HepG2 (cell line): ENCODE measurements around the gene ECT2. TPM values are rescaled to one million over a fixed set of nuclear protein-coding genes. Genes with fewer than 3 reads are reported as not detected.

ENCODE experiments used
- ATAC-seq: fragments of 200-7000 bp; cut with Tn5 transposase; 3 replicates; pipeline ENCODE4 v1.9.1; 2020; ENCODE audit warnings: mild to moderate bottlenecking, moderate library complexity
- BruUV-seq: library from RNA; stranded (reverse); fragments of 400-500 nt; replicated peaks from 2 replicates; lab custom pipeline; 2021; lab: Mats Ljungman, UMichigan
- CTCF ChIA-PET: fragments of 300-600 bp; formaldehyde crosslinking; extraction: SDS; loops from one replicate; lab custom pipeline; 2021; ENCODE audit warnings: low total read pairs, inconsistent platforms, low intra/inter-chr PET ratio; lab: Yijun Ruan, JAX
- POLR2A ChIA-PET: fragments of 350-600 bp; sonication (Branson Sonifier 250); formaldehyde crosslinking; loops from one replicate; lab custom pipeline; 2020; ENCODE audit warnings: antibody characterized with exemption, inconsistent platforms; lab: Yijun Ruan, JAX
- DNase-seq: peaks from one replicate; pipeline ENCODE4 v3.0.0-alpha.2; 2015; ENCODE audit warnings: low spot score
- FAIRE-seq: peaks from 3 replicates; lab custom pipeline; 2011; peaks lifted over from hg19 to GRCh38; lab: Jason Lieb, UNC
- H2AFZ ChIP-seq: one replicate; pipeline ENCODE4 v1.6.1; 2011; ENCODE audit warnings: low read length, inconsistent platforms
- H3K27ac ChIP-seq: fragments of 300-600 bp; 3 replicates; pipeline ENCODE4 v1.8.0; 2011; ENCODE audit warnings: mixed run types, mild to moderate bottlenecking, mixed read lengths, low read length, inconsistent platforms; ENCODE audit not compliant: insufficient read depth; ENCODE audit errors: extremely low read length
- H3K27me3 ChIP-seq, 2 experiments: fragments of 200-600 bp in 1 of 2; 2 replicates in 1 of 2; 3 replicates in 1 of 2; pipeline versions ENCODE4 v1.6.0 to v1.8.0; 2011; ENCODE audit warnings: low read length in 2 of 2, mild to moderate bottlenecking in 2 of 2, moderate library complexity in 2 of 2, inconsistent platforms in 1 of 2; ENCODE audit not compliant: insufficient read depth in 2 of 2, control insufficient read depth in 1 of 2
- H3K36me3 ChIP-seq, 2 experiments: fragments of 200-600 bp in 1 of 2; replicated peaks in 1 of 2; 2 replicates in 1 of 2; 3 replicates in 1 of 2; pipeline versions ENCODE4 v1.5.1 to v1.8.0; 2011; ENCODE audit warnings: low read length in 2 of 2, inconsistent platforms in 1 of 2; ENCODE audit not compliant: insufficient read depth in 2 of 2, control insufficient read depth in 1 of 2
- H3K4me1 ChIP-seq: 2 replicates; pipeline ENCODE4 v1.5.1; 2012; ENCODE audit warnings: low read length, inconsistent platforms; ENCODE audit not compliant: insufficient read depth
- H3K4me2 ChIP-seq: 2 replicates; pipeline ENCODE4 v1.6.0; 2011; ENCODE audit warnings: low read depth, low read length, inconsistent platforms
- H3K4me3 ChIP-seq, 3 experiments: fragments of 200-600 bp in 1 of 3; sonication (generic), shearing (Covaris generic) in 1 of 3; replicated peaks in 1 of 3; 2 replicates each; pipeline ENCODE4 v1.5.1; 2011 to 2016; ENCODE audit warnings: low read length in 3 of 3, inconsistent platforms in 2 of 3, low read depth in 2 of 3, mild to moderate bottlenecking in 2 of 3, control low read depth in 1 of 3, mixed read lengths in 1 of 3; ENCODE audit not compliant: insufficient read depth in 1 of 3
- H3K79me2 ChIP-seq: one replicate; pipeline ENCODE4 v1.6.1; 2011; ENCODE audit warnings: low read length, inconsistent platforms; ENCODE audit not compliant: insufficient read depth
- H3K9ac ChIP-seq: 2 replicates; pipeline ENCODE4 v1.6.0; 2011; ENCODE audit warnings: mild to moderate bottlenecking, low read depth, low read length, inconsistent platforms; ENCODE audit not compliant: insufficient read depth
- H3K9me3 ChIP-seq: 2 replicates; pipeline ENCODE4 v1.5.1; 2012; ENCODE audit warnings: mild to moderate bottlenecking, low read length
- H4K20me1 ChIP-seq: 2 replicates; pipeline ENCODE4 v1.6.0; 2011; ENCODE audit warnings: inconsistent platforms, mild to moderate bottlenecking, low read length, moderate library complexity; ENCODE audit not compliant: insufficient read depth
- CCDC6 ChIP-seq: sonication (generic); formaldehyde crosslinking; IDR thresholded peaks from 2 replicates; pipeline ENCODE4 v1.8.1; 2022; ENCODE audit warnings: mild to moderate bottlenecking, missing genetic modification reagents, moderate library complexity
- ETV6 ChIP-seq: sonication (generic); formaldehyde crosslinking; conservative IDR thresholded peaks from 2 replicates; pipeline ENCODE4 v1.4.0; 2020; ENCODE audit warnings: missing genetic modification reagents
- GTF3A ChIP-seq: sonication (generic); formaldehyde crosslinking; conservative IDR thresholded peaks from 2 replicates; pipeline ENCODE4 v1.4.0; 2020; ENCODE audit warnings: mild to moderate bottlenecking, missing genetic modification reagents
- MED13 ChIP-seq: sonication (generic); formaldehyde crosslinking; IDR thresholded peaks from 2 replicates; pipeline ENCODE4 v1.5.0; 2020; ENCODE audit warnings: missing genetic modification reagents
- THAP7 ChIP-seq: sonication (generic); formaldehyde crosslinking; IDR thresholded peaks from 2 replicates; pipeline ENCODE4 v1.8.1; 2023; ENCODE audit warnings: mild to moderate bottlenecking, missing genetic modification reagents
- ZFP90 ChIP-seq: sonication (generic); formaldehyde crosslinking; IDR thresholded peaks from 2 replicates; pipeline ENCODE4 v1.8.0; 2022; ENCODE audit warnings: missing genetic modification reagents, mild to moderate bottlenecking, inconsistent platforms, borderline replicate concordance
- ZGPAT ChIP-seq: IDR thresholded peaks from 2 replicates; pipeline ENCODE4 v1.6.1; 2016; ENCODE audit warnings: mild to moderate bottlenecking
- ZNF121 ChIP-seq: sonication (generic); formaldehyde crosslinking; IDR thresholded peaks from 2 replicates; pipeline ENCODE4 v1.5.0; 2020; ENCODE audit warnings: mild to moderate bottlenecking, missing genetic modification reagents
- ZNF749 ChIP-seq: sonication (generic); formaldehyde crosslinking; IDR thresholded peaks from 2 replicates; pipeline ENCODE4 v1.8.0; 2022; ENCODE audit warnings: mild to moderate bottlenecking, missing genetic modification reagents, moderate library complexity, borderline replicate concordance
- WGBS: methylation state at CpG from one replicate; pipeline ENCODE4 v1.1.6; 2017; ENCODE audit warnings: low lambda C conversion rate; 5-methylcytosine and 5-hydroxymethylcytosine counted together
- in situ Hi-C: cut with HindIII; loops from 2 replicates; pipeline ENCODE4 v1.10.0; 2017; ENCODE audit warnings: low pct_unique_long_range_greater_than_20kb; ENCODE audit not compliant: extremely low pct_ligation_motif_present
- intact Hi-C: fragments of 100-400 bp; cut with micrococcal nuclease; formaldehyde crosslinking; loops from one replicate; pipeline ENCODE4 v1.10.0; 2022; ENCODE audit not compliant: unreplicated experiment
- polyA plus RNA-seq, 8 experiments: library from polyadenylated mRNA; depleted of rRNA in 3 of 8; stranded (reverse) in 7 of 8; unstranded in 1 of 8; fragments of >200 nt; fragmentation: Illumina TruSeq in 4 of 8; extraction: Trizol in 4 of 8; gene quantifications; 2 replicates each; pipeline versions ENCODE4 v1.2.1 to v1.2.3, GENCODE V29; 2011 to 2016; ENCODE audit warnings: low read depth in 4 of 8, missing spikeins in 1 of 8, mixed read lengths in 1 of 8; ENCODE audit not compliant: insufficient read depth in 1 of 8
- total RNA-seq, 5 experiments: library from RNA; depleted of rRNA; stranded (reverse); fragments of >200 nt; fragmentation: Illumina TruSeq; extraction: Trizol; gene quantifications; 2 replicates each; pipeline ENCODE4 v1.2.3, GENCODE V29; 2016; ENCODE audit warnings: low read depth in 1 of 5
- TF ChIP-seq, protein P1 (sequence below): sonication (generic); formaldehyde crosslinking; IDR thresholded peaks from 2 replicates; pipeline ENCODE4 v1.5.0; 2020; ENCODE audit warnings: missing genetic modification reagents
- TF ChIP-seq, protein P2 (sequence below), 2 experiments: sonication (generic) in 1 of 2; formaldehyde crosslinking in 1 of 2; IDR thresholded peaks; 2 replicates each; pipeline versions ENCODE4 v1.6.1 to v1.9.0; 2014 to 2022; ENCODE audit warnings: antibody characterized with exemption in 1 of 2, borderline replicate concordance in 1 of 2, inconsistent platforms in 1 of 2, low read depth in 1 of 2, missing genetic modification reagents in 1 of 2

The ECT2 gene
- total and polyA plus RNA-seq, 2 of the 13 experiments (the other 11 are each of a cell fraction or from before 2014, with no cell fraction given): 21.6 to 52.0 TPM

DNA sequence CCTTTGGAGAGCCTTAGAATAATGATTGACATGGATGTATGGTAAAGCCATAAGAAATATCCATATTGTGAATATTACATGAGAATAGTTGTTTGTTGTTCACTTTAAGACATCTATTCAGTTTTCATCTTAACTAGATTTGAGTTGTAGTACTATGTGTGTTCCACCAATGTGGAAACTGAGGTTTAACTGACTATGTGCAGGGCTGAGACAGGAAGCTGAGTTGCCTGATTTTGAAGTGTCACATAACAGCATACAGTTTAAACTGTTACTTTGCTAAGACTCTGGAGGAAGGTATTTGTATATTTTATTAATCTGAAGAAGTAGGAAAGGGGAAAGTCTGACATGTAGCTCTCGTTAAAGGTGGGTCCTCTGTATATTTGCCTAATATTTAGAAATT, 2.1 kb downstream of the ECT2 start (continued):
- TF ChIP-seq, protein P1, sequence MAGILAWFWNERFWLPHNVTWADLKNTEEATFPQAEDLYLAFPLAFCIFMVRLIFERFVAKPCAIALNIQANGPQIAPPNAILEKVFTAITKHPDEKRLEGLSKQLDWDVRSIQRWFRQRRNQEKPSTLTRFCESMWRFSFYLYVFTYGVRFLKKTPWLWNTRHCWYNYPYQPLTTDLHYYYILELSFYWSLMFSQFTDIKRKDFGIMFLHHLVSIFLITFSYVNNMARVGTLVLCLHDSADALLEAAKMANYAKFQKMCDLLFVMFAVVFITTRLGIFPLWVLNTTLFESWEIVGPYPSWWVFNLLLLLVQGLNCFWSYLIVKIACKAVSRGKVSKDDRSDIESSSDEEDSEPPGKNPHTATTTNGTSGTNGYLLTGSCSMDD (CRISPR knock-in tag): no peak
- no peak for TF ChIP-seq ETV6 (CRISPR knock-in tag)
- TF ChIP-seq CCDC6 (CRISPR knock-in tag): no peak
- no peak for TF ChIP-seq ZFP90
- no peak for TF ChIP-seq ZNF749 (CRISPR knock-in tag)
- TF ChIP-seq THAP7 (CRISPR knock-in tag): no peak

DNA sequence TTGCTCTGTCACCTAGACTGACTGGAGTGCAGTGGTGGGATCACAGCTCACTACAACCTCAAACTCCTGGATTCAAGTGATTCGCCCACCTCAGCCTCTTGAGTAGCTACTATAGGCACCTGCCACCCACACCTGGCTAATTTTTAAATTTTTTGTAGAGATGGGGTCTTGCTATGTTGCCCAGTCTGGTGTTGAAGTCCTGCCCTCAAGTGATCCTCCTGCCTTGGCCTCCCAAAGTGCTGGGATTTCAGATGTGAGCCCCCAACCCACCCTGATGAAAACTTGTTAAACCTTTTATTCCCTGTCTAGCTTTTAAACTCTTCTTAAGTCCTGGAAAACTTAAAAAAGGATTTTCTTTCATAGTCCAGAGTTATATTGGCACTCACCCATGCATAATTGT, 2.6 kb downstream of the ECT2 start:
- no TSS peak for BruUV-seq
- intact Hi-C loops: no loop called here
- Histone ChIP-seq H3K27ac (no peak overlapping the region), H3K9me3 (no peaks in the 10 kb centered on the region), H2AFZ (no peak overlapping the region), H3K4me3 (no peak overlapping the region; a peak in 1 of 6 replicates), H3K27me3 (no peaks in the 10 kb centered on the region; a peak in 1 of 5 replicates), H3K36me3 (peaks cover 1 to 18% of the 10 kb centered on the region in 2 experiments; a peak in 2 of 5 replicates), H4K20me1 (no peaks in the 10 kb centered on the region; the same call in 1 of the 2 replicates), H3K4me2 (peak overlapping the region; percentile 72)
- ATAC-seq (no peak), FAIRE-seq (no peak)
- in situ Hi-C loops: no loop called here
- CTCF ChIA-PET: no interaction called here
- 100% methylated on average over 1 of the region's 1 CpG for WGBS
- TF ChIP-seq, protein P2, sequence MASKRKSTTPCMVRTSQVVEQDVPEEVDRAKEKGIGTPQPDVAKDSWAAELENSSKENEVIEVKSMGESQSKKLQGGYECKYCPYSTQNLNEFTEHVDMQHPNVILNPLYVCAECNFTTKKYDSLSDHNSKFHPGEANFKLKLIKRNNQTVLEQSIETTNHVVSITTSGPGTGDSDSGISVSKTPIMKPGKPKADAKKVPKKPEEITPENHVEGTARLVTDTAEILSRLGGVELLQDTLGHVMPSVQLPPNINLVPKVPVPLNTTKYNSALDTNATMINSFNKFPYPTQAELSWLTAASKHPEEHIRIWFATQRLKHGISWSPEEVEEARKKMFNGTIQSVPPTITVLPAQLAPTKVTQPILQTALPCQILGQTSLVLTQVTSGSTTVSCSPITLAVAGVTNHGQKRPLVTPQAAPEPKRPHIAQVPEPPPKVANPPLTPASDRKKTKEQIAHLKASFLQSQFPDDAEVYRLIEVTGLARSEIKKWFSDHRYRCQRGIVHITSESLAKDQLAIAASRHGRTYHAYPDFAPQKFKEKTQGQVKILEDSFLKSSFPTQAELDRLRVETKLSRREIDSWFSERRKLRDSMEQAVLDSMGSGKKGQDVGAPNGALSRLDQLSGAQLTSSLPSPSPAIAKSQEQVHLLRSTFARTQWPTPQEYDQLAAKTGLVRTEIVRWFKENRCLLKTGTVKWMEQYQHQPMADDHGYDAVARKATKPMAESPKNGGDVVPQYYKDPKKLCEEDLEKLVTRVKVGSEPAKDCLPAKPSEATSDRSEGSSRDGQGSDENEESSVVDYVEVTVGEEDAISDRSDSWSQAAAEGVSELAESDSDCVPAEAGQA (IDR thresholded peaks at IDR 0.05; ENCODE audit: low read depth): no peak
- TF ChIP-seq, protein P2 (CRISPR knock-in tag; IDR thresholded peaks at IDR 0.05; ENCODE audit: borderline replicate concordance): no peak
- no peak for TF ChIP-seq MED13 (CRISPR knock-in tag)
- no peak for TF ChIP-seq GTF3A (CRISPR knock-in tag)
- TF ChIP-seq ZNF121 (CRISPR knock-in tag): peak; percentile 93
- no peak for TF ChIP-seq ZGPAT (CRISPR knock-in tag)
- TF ChIP-seq, all 625 proteins: peak for 1
- Histone ChIP-seq H3K4me1 (peaks cover 55% of the 10 kb centered on the region), H3K9ac (no peak overlapping the region), H3K79me2 (peaks cover 47% of the 10 kb centered on the region)
- POLR2A ChIA-PET: no interaction called here
- no peak for DNase-seq
